Panc1 (cell line): Measurements from ENCODE around the gene XYLT1.

Experiments used
- CTCF ChIP-seq: fragments of 450-650 bp; IDR thresholded peaks from 2 replicates; pipeline ENCODE4 v1.5.1; 2017; ENCODE audit warnings: mild to moderate bottlenecking
- POLR2AphosphoS5 ChIP-seq: IDR thresholded peaks from 2 replicates; pipeline ENCODE4 v1.6.1; 2012; ENCODE audit warnings: mild to moderate bottlenecking, low read depth, low read length, moderate library complexity
- SIN3A ChIP-seq: IDR thresholded peaks from 2 replicates; pipeline ENCODE4 v1.6.1; 2012; ENCODE audit warnings: low read depth, mild to moderate bottlenecking, low read length, moderate library complexity, borderline replicate concordance; ENCODE audit not compliant: insufficient read depth
- TCF7L2 ChIP-seq: IDR thresholded peaks from 2 replicates; pipeline ENCODE4 v1.6.1; 2011; ENCODE audit warnings: mild to moderate bottlenecking, low read depth, low read length, inconsistent platforms

GRCh38 chr16:17160285-17160853 is 310.4 kb downstream of the XYLT1 start:
- TF ChIP-seq CTCF = no peak
- no peak for TF ChIP-seq TCF7L2
- no peak for TF ChIP-seq SIN3A
- no peak for TF ChIP-seq POLR2AphosphoS5
